Adrenal gland (tissue), 5 donors: ENCODE data around the gene CYB5R4.

ENCODE experiments used
- CTCF ChIP-seq, 6 experiments: fragments of 450-650 bp in 4 of 6; fragments of 200-600 bp in 2 of 6; sonication (generic) in 1 of 6; IDR thresholded peaks; 1 replicate in 5 of 6; 2 replicates in 1 of 6; pipeline versions ENCODE4 v1.5.1 to v1.8.0; 2016 to 2021; ENCODE audit warnings: antibody characterized with exemption in 6 of 6, mild to moderate bottlenecking in 2 of 6, moderate library complexity in 1 of 6
- POLR2A ChIP-seq, 2 donors: fragments of 450-650 bp; IDR thresholded peaks; one replicate each; pipeline ENCODE4 v1.6.1; 2017; ENCODE audit warnings: antibody characterized with exemption in 2 of 2, mild to moderate bottlenecking in 2 of 2, moderate library complexity in 1 of 2
- donor health status: DM: no; HTN: no; CAD: no.

- no peak for TF ChIP-seq CTCF (IDR thresholded peaks at IDR 0.05)
- no peak for TF ChIP-seq POLR2A (IDR thresholded peaks at IDR 0.05)
Observed at GRCh38 chr6:83952830-83953229, 93.3 kb downstream of the CYB5R4 start.
